A549 (cell line): Measurements from ENCODE around the gene DDB1. TPM values are rescaled to one million over a fixed set of nuclear protein-coding genes. Genes with fewer than 3 reads are reported as not detected.

Experiments used
- ATAC-seq, 2 experiments: fragments of 200-7000 bp in 1 of 2; fragments of >200 bp in 1 of 2; cut with Nextera tagmentation in 1 of 2; cut with Tn5 transposase in 1 of 2; 3 replicates each; pipeline versions ENCODE4 v1.8.0 to v1.9.1; 2018 to 2020; ENCODE audit warnings: mild to moderate bottlenecking in 1 of 2, moderate library complexity in 1 of 2
- CTCF ChIA-PET: fragments of 300-600 bp; sonication (Branson Sonifier 250); formaldehyde crosslinking; extraction: SDS; loops from one replicate; lab custom pipeline; 2021; ENCODE audit warnings: antibody characterized with exemption, inconsistent platforms; lab: Yijun Ruan, JAX
- POLR2A ChIA-PET: fragments of 350-600 bp; formaldehyde crosslinking; extraction: SDS; loops from one replicate; lab custom pipeline; 2021; ENCODE audit warnings: antibody characterized with exemption, inconsistent platforms; lab: Yijun Ruan, JAX
- DNase-seq, 2 experiments: peaks; one replicate each; pipeline versions ENCODE4 v3.0.0 to v3.0.0-alpha.2; 2011 to 2016; ENCODE audit warnings: low read depth in 1 of 2, low spot score in 1 of 2
- FAIRE-seq: peaks from 2 replicates; lab custom pipeline; 2011; peaks lifted over from hg19 to GRCh38; lab: Jason Lieb, UNC
- H3K27ac ChIP-seq, 2 experiments: fragments of >200 bp; sonication (Bioruptor Twin); formaldehyde crosslinking; 3 replicates each; pipeline ENCODE4 v1.5.1; 2016 to 2017
- H3K4me1 ChIP-seq: fragments of >200 bp; sonication (Bioruptor Twin); formaldehyde crosslinking; 3 replicates; pipeline ENCODE4 v1.6.1; 2016
- H3K4me2 ChIP-seq: fragments of >200 bp; sonication (Bioruptor Twin); formaldehyde crosslinking; 3 replicates; pipeline ENCODE4 v1.6.1; 2016
- H3K4me3 ChIP-seq: fragments of >200 bp; sonication (Bioruptor Twin); formaldehyde crosslinking; 3 replicates; pipeline ENCODE4 v1.5.1; 2016
- H3K9me3 ChIP-seq: fragments of >200 bp; sonication (Bioruptor Twin); formaldehyde crosslinking; 3 replicates; pipeline ENCODE4 v1.6.1; 2016
- CBX8 ChIP-seq: fragments of 200-600 bp; sonication (generic); IDR thresholded peaks from 2 replicates; pipeline ENCODE4 v1.6.1; 2016
- CHD2 ChIP-seq: fragments of 150-350 bp; IDR thresholded peaks from 2 replicates; pipeline ENCODE4 v1.6.1; 2014; ENCODE audit warnings: low read length; ENCODE audit not compliant: partially characterized antibody
- CTCF ChIP-seq: fragments of >200 bp; sonication (Bioruptor Twin); formaldehyde crosslinking; IDR thresholded peaks from 3 replicates; pipeline ENCODE4 v1.5.1; 2016
- E2F6 ChIP-seq: IDR thresholded peaks from 2 replicates; pipeline ENCODE4 v1.6.1; 2012; ENCODE audit warnings: low read depth, borderline replicate concordance
- EHF ChIP-seq: fragments of 250-450 bp; sonication (Bioruptor Pico); IDR thresholded peaks from 2 replicates; pipeline ENCODE4 v1.5.0; 2020; ENCODE audit warnings: mild to moderate bottlenecking
- GATA3 ChIP-seq: IDR thresholded peaks from 2 replicates; pipeline ENCODE4 v1.6.1; 2012; ENCODE audit warnings: borderline replicate concordance
- HDAC2 ChIP-seq: fragments of 200-600 bp; sonication (generic); IDR thresholded peaks from 2 replicates; pipeline ENCODE4 v1.6.1; 2016
- HOXA7 ChIP-seq: fragments of 250-450 bp; sonication (Bioruptor Pico); IDR thresholded peaks from 2 replicates; pipeline ENCODE4 v1.5.0; 2020; ENCODE audit warnings: mild to moderate bottlenecking, moderate library complexity
- HOXB13 ChIP-seq: fragments of 250-450 bp; sonication (Bioruptor Pico); IDR thresholded peaks from 2 replicates; pipeline ENCODE4 v1.5.0; 2020; ENCODE audit warnings: low read depth, mild to moderate bottlenecking, moderate library complexity
- JUN ChIP-seq, 2 experiments: fragments of >200 bp; sonication (Bioruptor Twin); formaldehyde crosslinking; IDR thresholded peaks; 2 replicates in 1 of 2; 3 replicates in 1 of 2; pipeline ENCODE4 v1.6.1; 2016 to 2017
- KDM1A ChIP-seq: fragments of 200-600 bp; sonication (generic); IDR thresholded peaks from 2 replicates; pipeline ENCODE4 v1.6.1; 2016; ENCODE audit warnings: low read depth, mild to moderate bottlenecking
- KDM5A ChIP-seq: fragments of 200-600 bp; sonication (generic); IDR thresholded peaks from 2 replicates; pipeline ENCODE4 v1.6.1; 2016; ENCODE audit warnings: antibody characterized with exemption, mild to moderate bottlenecking
- MAX ChIP-seq: IDR thresholded peaks from 2 replicates; pipeline ENCODE4 v1.6.1; 2012
- MAZ ChIP-seq: fragments of 150-350 bp; IDR thresholded peaks from 2 replicates; pipeline ENCODE4 v1.6.1; 2014; ENCODE audit warnings: antibody characterized with exemption, low read depth, low read length, borderline replicate concordance
- NR3C1 ChIP-seq: fragments of >200 bp; sonication (Bioruptor Twin); formaldehyde crosslinking; IDR thresholded peaks from 3 replicates; pipeline ENCODE4 v1.6.1; 2017
- SMC3 ChIP-seq: fragments of >200 bp; sonication (Bioruptor Twin); formaldehyde crosslinking; IDR thresholded peaks from 3 replicates; pipeline ENCODE4 v1.6.1; 2018; ENCODE audit warnings: inconsistent platforms
- ZC3H11A ChIP-seq: fragments of 450-650 bp; IDR thresholded peaks from 2 replicates; pipeline ENCODE4 v1.6.1; 2014; ENCODE audit warnings: antibody characterized with exemption, mild to moderate bottlenecking
- ZNF302 ChIP-seq: fragments of 250-450 bp; sonication (Bioruptor Pico); IDR thresholded peaks from 2 replicates; pipeline ENCODE4 v1.9.0; 2021; ENCODE audit warnings: inconsistent platforms, mild to moderate bottlenecking, moderate library complexity
- WGBS: methylation state at CpG from one replicate; pipeline ENCODE4 v1.1.6; 2017; ENCODE audit errors: missing lambda C conversion rate; 5-methylcytosine and 5-hydroxymethylcytosine counted together
- polyA plus RNA-seq, 4 experiments: library from polyadenylated mRNA; depleted of rRNA in 3 of 4; stranded (reverse); fragments of >200 nt; fragmentation: RNase III in 1 of 4; extraction: RNeasy Plus Mini Kit Qiagen cat#74134 plus additional on column Dnase treatment in 1 of 4; gene quantifications; 2 replicates in 3 of 4; 3 replicates in 1 of 4; pipeline ENCODE4 v1.2.3, GENCODE V29; 2011 to 2017
- TF ChIP-seq, protein P1 (sequence below): fragments of 150-350 bp; IDR thresholded peaks from 2 replicates; pipeline ENCODE4 v1.6.1; 2014; ENCODE audit warnings: low read depth, mild to moderate bottlenecking, low read length

Gene DDB1
- polyA plus RNA-seq, 2 of the 4 experiments (the other 2 are of a cell fraction), result 149 to 222 TPM

DNA sequence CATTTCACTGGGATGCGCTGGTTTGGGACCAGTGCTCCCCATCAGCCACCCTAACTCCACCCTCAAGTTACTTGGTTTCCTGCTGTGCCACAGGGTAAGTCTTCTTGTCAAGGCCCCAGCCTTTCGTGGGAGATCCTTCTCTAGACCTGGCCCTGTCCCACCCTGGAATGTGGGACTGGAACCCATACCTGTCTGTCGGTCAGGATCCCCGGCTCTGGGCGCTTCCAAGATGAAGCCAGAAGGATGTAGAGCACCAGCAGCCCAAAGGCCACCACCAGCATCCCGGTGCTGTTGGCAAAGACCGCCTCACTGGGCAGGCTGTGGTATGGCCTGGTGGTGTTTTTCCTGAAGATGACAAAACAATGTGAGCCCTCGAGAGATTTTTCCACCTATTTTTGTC, 17.9 kb upstream of the DDB1 start:
- POLR2A ChIA-PET, result interaction anchor here (2.0 kb wide), 1 partner anchor 11 kb away, joined by 13 read pairs; the partner anchor contains the start of genes CYB561A3 and TMEM138

GRCh38 chr11:61350336-61350735, 17.4 kb upstream of the DDB1 start:
- no peaks in the 10 kb centered on the region for H3K4me1 ChIP-seq
- no peaks in the 10 kb centered on the region for H3K9me3 ChIP-seq
- CTCF ChIA-PET, result interaction anchor here (0.9 to 33.1 kb wide), 6 partner anchors 8 to 96 kb away, joined by 4 to 521 read pairs (median 18); partner anchors contain the start of genes CYB561A3, DDB1, TKFC and TMEM138
- H3K27ac ChIP-seq, result no peak overlapping the region
- TF ChIP-seq MAX, result no peak
- no peak for TF ChIP-seq CBX8
- TF ChIP-seq JUN (IDR thresholded peaks at IDR 0.05), result no peak
- ATAC-seq (no peak), FAIRE-seq (no peak), DNase-seq (no peak)
- POLR2A ChIA-PET, result interaction anchor here (1.4 kb wide), 1 partner anchor 11 kb away, joined by 6 read pairs; the partner anchor contains the start of genes CYB561A3 and TMEM138
- no peak overlapping the region for H3K4me2 ChIP-seq
- 100% methylated on average over 1 of the region's 1 CpG for WGBS
- H3K4me3 ChIP-seq, result no peak overlapping the region

More for the DNA sequence above, 17.9 kb upstream of the DDB1 start:
- no peak for TF ChIP-seq HOXA7 (CRISPR knock-in tag)
- TF ChIP-seq HDAC2, result no peak
- no peak for TF ChIP-seq KDM1A
- TF ChIP-seq NR3C1, result no peak
- no peak for TF ChIP-seq CHD2
- no peak for TF ChIP-seq SMC3
- no peak for TF ChIP-seq EHF (CRISPR knock-in tag)
- no peak for TF ChIP-seq ZNF302 (CRISPR knock-in tag)
- no peak for TF ChIP-seq E2F6
- TF ChIP-seq, protein P1, sequence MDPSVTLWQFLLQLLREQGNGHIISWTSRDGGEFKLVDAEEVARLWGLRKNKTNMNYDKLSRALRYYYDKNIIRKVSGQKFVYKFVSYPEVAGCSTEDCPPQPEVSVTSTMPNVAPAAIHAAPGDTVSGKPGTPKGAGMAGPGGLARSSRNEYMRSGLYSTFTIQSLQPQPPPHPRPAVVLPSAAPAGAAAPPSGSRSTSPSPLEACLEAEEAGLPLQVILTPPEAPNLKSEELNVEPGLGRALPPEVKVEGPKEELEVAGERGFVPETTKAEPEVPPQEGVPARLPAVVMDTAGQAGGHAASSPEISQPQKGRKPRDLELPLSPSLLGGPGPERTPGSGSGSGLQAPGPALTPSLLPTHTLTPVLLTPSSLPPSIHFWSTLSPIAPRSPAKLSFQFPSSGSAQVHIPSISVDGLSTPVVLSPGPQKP, result no peak
- TF ChIP-seq HOXB13 (CRISPR knock-in tag), result no peak
- TF ChIP-seq MAZ, result no peak
- TF ChIP-seq KDM5A, result no peak
- no peak for TF ChIP-seq GATA3
- no peak for ATAC-seq
- no peak overlapping the region for H3K4me2 ChIP-seq
- H3K9me3 ChIP-seq, result no peaks in the 10 kb centered on the region
- H3K27ac ChIP-seq, result no peak overlapping the region
- H3K4me1 ChIP-seq, result no peaks in the 10 kb centered on the region
- CTCF ChIA-PET, result interaction anchor here (0.9 to 33.1 kb wide), 4 partner anchors 12 to 97 kb away, joined by 4 to 521 read pairs (median 194); partner anchors contain the start of genes CYB561A3, DDB1, TKFC and TMEM138
- no peak overlapping the region for H3K4me3 ChIP-seq
- WGBS, result 94% methylated on average over 6 of the region's 8 CpGs
- no peak for DNase-seq
- FAIRE-seq, result no peak

- ChIA-PET CTCF (interaction anchor here (0.9 to 33.1 kb wide), 5 partner anchors 8 to 96 kb away, joined by 4 to 521 read pairs (median 16); partner anchors contain the start of genes CYB561A3, DDB1, TKFC and TMEM138), POLR2A (interaction anchor here (1.4 kb wide), 1 partner anchor 12 kb away, joined by 6 read pairs; the partner anchor contains the start of genes CYB561A3 and TMEM138)
- 88% methylated on average over 8 of the region's 10 CpGs for WGBS
- TF ChIP-seq KDM1A (no peak), ZC3H11A (no peak)
- H3K4me1 ChIP-seq, result no peaks in the 10 kb centered on the region
- no peaks in the 10 kb centered on the region for H3K9me3 ChIP-seq
- DNase-seq, result no peak
- no peak overlapping the region for H3K4me3 ChIP-seq
- no peak overlapping the region for H3K4me2 ChIP-seq
- no peak for ATAC-seq
- no peak for FAIRE-seq
- no peak overlapping the region for H3K27ac ChIP-seq
Observed at GRCh38 chr11:61349916-61350315, 17.0 kb upstream of the DDB1 start.

DNA sequence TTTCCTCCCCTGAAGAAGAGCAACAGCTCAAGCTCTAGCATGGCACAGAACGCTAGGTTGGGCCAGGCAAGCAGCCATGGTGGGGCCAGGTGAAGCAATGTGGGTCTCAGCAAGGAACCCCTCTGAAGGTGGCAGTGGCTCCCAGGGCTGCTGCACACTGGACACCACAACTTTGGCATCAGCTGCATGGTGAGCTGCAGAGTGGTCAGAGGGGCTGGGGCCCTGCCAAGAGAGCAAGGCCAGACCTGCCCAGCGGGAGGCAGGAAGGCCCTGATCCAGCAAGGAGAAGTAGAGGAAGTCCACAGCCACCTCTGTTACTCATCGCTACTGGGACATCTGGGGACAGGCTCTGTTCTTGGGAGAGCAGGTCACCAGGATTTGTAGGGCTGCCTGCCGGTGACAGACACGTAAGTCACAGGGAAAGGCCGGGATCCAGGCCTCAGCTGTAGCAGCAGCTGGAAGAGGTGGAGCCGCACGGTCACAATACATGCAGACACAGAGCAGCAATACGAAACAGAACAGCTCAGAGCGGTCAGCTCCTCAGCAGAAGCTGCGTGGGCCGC, 16.4 kb upstream of the DDB1 start:
- no peaks in the 10 kb centered on the region for H3K4me1 ChIP-seq
- CTCF ChIA-PET, result interaction anchor here (0.6 to 33.1 kb wide), 5 partner anchors 9 to 511 kb away, joined by 3 to 521 read pairs (median 16); partner anchors contain the start of genes CYB561A3, DDB1, TKFC and TMEM138
- POLR2A ChIA-PET, result interaction anchor here (1.4 kb wide), 1 partner anchor 13 kb away, joined by 6 read pairs; the partner anchor contains the start of genes CYB561A3 and TMEM138
- no peaks in the 10 kb centered on the region for H3K9me3 ChIP-seq
- WGBS, result 92% methylated on average over 12 of the region's 12 CpGs
- ATAC-seq, result no peak
- no peak overlapping the region for H3K27ac ChIP-seq
- TF ChIP-seq CTCF, result no peak
- no peak overlapping the region for H3K4me2 ChIP-seq
- FAIRE-seq, result no peak
- no peak overlapping the region for H3K4me3 ChIP-seq
- no peak for DNase-seq
